Inflammatory macrophage (primary cell): Measurements from ENCODE around the gene GID4.

Experiments used
- DNase-seq, 2 donors: peaks; one replicate each; pipeline ENCODE4 v3.0.0-alpha.2; 2020 to 2022

The GID4 gene

GRCh38 chr17:18017958-18018357, 21.2 kb upstream of the GID4 start:
- no peak for DNase-seq

GRCh38 chr17:18018411-18018921, 20.7 kb upstream of the GID4 start:
- DNase-seq = no peak

GRCh38 chr17:18019838-18020154, 19.4 kb upstream of the GID4 start:
- no peak for DNase-seq

- DNase-seq = no peak
Measured at GRCh38 chr17:18020971-18021370, 18.2 kb upstream of the GID4 start.

GRCh38 chr17:18021372-18021771, 17.8 kb upstream of the GID4 start:
- DNase-seq = no peak

DNA sequence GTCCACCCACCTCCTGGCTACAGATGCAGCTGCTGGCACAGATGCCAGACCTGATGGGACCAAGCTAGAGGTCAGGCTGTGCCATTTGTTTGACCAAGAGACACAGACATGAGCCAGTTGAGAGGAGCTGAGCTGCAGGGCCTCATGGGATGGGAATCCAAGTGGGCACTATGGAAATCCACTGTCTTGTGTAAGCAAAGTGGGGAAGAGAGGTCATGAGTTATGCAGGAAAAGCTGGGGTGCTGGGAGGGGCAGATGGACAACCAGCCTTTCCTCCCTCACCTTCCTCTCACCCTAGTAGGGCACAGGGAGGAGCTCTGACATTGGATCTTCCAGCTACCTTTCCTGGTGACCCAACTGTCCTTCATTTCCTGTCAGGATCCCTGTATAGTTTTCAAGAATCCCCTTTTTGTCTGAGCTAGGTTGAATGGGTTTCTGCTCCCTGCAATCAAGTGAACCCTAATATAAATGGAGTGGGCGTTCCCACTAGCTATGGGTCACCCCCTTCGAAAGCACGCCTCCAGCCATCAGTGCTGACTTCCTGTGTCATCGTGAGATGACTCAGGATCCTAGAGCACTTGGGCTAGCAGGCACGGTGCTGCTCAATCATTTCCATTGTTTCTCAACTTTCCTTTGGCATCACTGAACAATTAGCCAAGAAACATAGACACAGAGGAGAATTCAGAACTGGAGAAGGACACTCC, 13.8 kb upstream of the GID4 start:
- DNase-seq = peak; percentile 93 to 95

GRCh38 chr17:18025945-18026776, 13.0 kb upstream of the GID4 start:
- peak; percentile 77 to 87 for DNase-seq

DNA sequence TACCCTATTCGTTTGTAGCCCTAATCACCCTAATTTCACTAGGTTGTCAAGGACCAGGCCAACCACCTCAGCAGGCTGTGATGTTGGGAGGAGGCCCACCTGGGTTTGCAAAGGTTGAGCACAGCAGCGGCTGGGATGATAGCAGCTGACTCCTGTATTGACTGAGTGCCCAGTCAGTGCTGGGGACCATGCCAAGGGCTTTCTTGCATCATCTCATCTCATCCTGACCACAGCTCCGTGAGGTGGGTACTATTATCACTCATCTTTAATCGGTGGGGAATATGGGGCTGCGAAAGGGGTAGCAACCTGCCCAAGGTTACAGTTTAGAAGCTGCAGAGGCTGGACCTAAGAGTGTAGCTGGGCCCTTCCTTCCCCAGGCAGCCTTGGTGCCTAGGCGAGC, 11.9 kb upstream of the GID4 start:
- DNase-seq = no peak

GRCh38 chr17:18028114-18028951, 10.9 kb upstream of the GID4 start:
- no peak for DNase-seq

GRCh38 chr17:18028952-18029540, 10.2 kb upstream of the GID4 start:
- DNase-seq = no peak

DNA sequence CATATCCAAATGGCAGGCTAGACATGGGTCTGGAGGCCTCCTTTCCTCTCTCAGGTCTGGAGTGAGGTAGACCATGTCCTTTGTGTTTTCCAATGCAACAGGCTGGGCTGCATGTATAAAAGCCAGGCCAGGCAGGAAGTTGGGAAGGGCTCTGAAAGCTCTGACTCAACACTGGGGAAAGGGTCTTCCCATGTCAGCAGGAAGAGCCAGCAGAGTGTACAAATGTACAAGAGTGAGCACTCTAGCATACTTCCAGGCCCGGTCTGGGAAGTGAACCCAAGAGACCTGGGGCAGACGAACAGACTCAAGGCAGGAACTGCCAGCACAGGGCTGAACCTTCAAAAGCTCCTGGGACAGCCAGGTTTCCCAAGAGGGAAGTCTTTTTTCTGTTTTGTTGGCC, 7.3 kb upstream of the GID4 start:
- peak in 1 of 2 donors; percentile 6 for DNase-seq

DNA sequence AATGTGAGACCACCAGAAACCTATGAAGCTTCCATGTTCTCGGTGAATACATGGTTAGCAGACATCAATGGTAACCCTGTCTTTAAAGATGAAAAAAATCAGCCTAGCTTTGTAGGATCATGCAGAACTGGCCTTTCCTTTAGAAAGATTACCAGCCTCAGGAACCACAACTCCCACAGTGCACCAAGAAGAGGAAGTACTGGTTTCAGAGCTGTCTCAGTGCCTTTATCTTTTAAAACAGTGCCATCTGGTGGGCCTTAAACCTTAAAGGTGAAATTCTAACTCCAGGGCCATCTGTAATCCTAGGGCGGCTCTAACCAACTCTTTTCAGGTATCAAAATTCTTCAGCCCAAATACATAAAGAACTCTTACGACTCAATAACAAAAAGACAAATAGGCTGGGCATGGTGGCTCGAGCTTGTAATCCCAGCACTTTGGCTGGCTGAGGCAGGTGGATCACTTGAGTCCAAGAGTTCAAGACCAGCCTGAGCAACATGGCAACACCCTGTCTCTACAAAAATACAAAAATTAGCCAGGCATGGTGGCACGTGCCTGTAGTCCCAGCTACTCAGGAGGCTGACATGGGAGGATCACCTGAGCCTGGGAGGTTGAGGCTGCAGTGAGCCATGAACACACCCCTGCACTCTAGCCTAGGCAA, 5.6 kb upstream of the GID4 start:
- peak; percentile 90 for DNase-seq

GRCh38 chr17:18035704-18036103, 3.5 kb upstream of the GID4 start:
- DNase-seq = no peak

DNA sequence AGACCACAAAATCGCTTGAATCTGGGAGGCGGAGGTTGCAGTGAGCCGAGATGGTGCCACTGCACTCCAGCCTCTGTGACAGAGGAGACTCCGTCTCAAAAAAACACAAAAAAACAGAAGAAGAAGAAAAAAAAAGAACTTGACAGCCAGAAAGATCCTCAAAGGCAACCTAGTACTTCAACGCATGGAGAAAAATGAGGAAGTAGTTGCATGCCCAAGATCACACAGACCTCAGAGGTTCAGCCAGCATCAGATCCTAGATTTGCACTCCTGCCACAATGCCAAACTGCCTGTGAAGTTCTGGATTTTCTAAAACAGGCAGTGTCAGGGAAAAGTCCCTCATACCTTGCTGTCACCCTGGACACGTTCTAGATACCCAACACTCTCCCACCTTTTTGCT, 1.7 kb upstream of the GID4 start:
- DNase-seq = peak; percentile 66 to 68

DNA sequence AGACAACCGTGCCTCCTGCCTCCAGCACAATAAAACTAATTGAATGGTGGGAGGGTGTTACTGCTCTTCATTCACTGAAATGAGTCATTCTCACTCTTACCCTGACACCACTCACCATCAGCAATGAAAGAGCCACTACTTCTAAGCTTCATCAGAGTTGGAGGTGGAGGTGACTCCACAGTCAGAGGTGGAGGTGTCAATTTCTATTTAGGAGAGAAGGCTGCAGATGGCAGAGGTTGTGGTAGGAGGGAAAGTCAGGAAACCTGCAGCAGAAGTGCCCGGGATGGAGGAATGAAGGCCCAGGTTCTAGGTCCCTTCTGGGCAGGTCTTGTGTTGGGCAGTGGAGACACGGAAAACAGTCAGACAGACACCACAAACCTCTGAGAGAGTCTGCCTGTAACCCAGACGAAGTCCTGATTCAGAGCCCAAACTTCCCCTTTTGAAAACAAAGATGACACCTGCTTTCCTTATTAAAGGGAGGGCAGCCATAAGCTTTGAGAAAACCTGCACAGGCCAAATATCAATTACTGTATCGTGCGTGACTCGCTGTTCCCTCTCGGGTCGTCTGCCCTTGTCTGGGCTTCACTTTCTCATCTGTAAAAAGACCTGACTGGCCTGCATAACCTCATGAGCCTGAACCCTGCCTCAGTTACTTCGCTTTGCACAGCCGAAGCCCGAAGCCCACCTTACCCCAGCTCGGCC, 908 bp upstream of the GID4 start:
- DNase-seq = peak; percentile 54 to 60

GRCh38 chr17:18039535-18040260, 490 bp downstream of the GID4 start:
- DNase-seq = peak in 1 of 2 donors; percentile 29

DNA sequence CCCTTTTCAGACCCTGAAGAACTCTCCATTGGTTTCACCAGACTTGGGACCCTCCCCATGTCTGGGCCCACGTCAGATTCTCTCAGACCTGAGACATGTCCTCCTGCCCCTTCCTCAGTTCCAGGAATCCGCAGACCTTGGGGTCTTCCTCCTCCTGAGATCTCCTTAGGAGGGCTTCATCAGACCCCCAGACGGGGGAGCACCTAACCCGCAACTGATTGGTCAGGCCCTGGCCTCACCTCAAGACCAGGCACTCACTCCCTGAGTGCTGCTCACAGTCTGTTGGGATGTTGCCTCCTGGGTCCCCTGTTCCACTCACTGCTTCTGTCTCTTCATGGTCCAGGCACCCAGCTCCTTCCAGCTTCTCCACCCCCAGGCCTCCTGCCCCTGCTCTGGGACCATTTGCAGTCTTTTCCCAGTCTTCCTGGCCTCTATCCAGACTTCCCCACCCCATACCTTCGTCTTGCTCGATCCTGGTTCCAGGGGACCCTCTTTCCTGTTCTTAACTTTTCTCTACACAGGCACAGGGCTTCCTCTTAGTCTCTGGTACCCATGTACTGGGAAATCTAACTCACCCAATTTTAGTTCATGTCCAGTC, 1.2 kb downstream of the GID4 start:
- no peak for DNase-seq

- DNase-seq = peak; percentile 31 to 62
Measured at GRCh38 chr17:18041776-18042175, 2.6 kb downstream of the GID4 start.

- DNase-seq = no peak
Measured at GRCh38 chr17:18042983-18043382, 3.8 kb downstream of the GID4 start.

- DNase-seq = no peak
Measured at GRCh38 chr17:18043491-18043890, 4.3 kb downstream of the GID4 start.
